ENCODE measurements around the gene CDKN1C.

The CDKN1C gene

DNA sequence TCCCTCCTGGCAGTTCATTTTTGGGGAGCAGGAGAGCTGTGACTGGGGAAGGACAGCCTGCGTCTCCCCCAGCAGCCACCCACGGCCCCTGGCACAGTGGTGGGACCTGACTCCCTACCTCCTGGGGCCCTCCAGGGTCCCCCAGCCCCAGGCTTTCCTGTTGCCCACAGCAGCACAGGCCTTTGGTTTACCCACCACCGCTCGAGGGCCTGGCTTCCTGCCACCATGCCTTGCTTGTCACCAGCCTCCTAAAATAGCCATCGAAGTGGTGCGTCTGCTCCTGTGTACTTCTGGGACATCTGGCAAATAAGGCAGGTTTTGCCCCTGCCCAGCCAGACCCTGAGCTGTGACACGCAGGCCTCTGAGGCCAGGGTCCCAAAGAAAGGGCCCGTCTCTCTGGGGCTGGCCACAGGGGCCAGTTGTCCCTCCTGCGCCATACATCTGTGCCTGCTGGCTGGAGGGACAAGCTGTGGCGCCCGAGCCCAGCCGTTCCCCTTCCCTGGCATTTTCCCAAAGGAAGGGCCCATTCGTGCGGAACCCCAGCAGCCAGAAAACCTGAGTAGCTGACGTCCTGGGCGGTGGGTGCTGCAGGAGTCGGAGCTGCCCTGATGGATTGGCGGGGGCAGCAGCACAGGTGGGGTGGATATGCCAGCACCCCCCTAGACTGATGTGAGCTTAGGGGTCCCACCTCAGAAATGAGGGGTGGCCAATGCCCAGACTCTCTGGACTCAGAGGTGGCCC lies 29.1 kb upstream of the CDKN1C start:
- TF ChIP-seq FOXP2 (optimal IDR thresholded peaks at IDR 0.05; ENCODE audit: borderline replicate concordance, extremely low read depth, extremely low read length, insufficient read depth) (no peak), SIN3A (IDR thresholded peaks at IDR 0.05; ENCODE audit: borderline replicate concordance, insufficient read depth, low read length) (no peak), TAF1 (IDR thresholded peaks at IDR 0.05; ENCODE audit: borderline replicate concordance, insufficient read depth, low read length) (no peak), POLR2AphosphoS5 (IDR thresholded peaks at IDR 0.05; ENCODE audit: low read depth, low read length) (no peak)
- TF ChIP-seq, protein P1, sequence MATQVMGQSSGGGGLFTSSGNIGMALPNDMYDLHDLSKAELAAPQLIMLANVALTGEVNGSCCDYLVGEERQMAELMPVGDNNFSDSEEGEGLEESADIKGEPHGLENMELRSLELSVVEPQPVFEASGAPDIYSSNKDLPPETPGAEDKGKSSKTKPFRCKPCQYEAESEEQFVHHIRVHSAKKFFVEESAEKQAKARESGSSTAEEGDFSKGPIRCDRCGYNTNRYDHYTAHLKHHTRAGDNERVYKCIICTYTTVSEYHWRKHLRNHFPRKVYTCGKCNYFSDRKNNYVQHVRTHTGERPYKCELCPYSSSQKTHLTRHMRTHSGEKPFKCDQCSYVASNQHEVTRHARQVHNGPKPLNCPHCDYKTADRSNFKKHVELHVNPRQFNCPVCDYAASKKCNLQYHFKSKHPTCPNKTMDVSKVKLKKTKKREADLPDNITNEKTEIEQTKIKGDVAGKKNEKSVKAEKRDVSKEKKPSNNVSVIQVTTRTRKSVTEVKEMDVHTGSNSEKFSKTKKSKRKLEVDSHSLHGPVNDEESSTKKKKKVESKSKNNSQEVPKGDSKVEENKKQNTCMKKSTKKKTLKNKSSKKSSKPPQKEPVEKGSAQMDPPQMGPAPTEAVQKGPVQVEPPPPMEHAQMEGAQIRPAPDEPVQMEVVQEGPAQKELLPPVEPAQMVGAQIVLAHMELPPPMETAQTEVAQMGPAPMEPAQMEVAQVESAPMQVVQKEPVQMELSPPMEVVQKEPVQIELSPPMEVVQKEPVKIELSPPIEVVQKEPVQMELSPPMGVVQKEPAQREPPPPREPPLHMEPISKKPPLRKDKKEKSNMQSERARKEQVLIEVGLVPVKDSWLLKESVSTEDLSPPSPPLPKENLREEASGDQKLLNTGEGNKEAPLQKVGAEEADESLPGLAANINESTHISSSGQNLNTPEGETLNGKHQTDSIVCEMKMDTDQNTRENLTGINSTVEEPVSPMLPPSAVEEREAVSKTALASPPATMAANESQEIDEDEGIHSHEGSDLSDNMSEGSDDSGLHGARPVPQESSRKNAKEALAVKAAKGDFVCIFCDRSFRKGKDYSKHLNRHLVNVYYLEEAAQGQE (IDR thresholded peaks at IDR 0.05; ENCODE audit: insufficient read depth in 1 of 2, low read depth in 2 of 2, low read length in 2 of 2) = no peak

DNA sequence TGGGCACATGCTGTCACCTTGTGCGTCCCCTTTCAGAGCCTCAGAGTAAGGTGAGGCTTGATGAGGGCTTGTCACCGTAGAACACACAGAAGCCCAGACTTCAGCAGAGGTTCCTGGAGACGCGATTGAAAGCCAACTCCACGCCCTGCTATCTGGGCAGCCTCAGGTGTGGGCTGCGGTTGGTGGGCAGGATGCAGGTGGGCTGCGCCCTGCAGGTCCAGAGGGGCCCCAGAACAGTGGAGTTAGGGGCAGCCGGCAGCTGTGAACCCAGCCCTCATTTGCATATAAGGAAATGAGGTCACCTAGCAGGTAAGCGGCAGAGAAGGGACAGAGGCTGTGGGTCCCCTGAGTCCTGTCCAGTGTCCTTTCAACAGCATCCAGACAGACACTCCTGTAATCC lies 28.2 kb upstream of the CDKN1C start:
- TF ChIP-seq FOXP2 (optimal IDR thresholded peaks at IDR 0.05; ENCODE audit: borderline replicate concordance, extremely low read depth, extremely low read length, insufficient read depth) (no peak), POLR2AphosphoS5 (IDR thresholded peaks at IDR 0.05; ENCODE audit: low read depth, low read length) (no peak), TAF1 (IDR thresholded peaks at IDR 0.05; ENCODE audit: borderline replicate concordance, insufficient read depth, low read length) (no peak)
- TF ChIP-seq, protein P1 (IDR thresholded peaks at IDR 0.05; ENCODE audit: insufficient read depth in 1 of 2, low read depth in 2 of 2, low read length in 2 of 2) = no peak

DNA sequence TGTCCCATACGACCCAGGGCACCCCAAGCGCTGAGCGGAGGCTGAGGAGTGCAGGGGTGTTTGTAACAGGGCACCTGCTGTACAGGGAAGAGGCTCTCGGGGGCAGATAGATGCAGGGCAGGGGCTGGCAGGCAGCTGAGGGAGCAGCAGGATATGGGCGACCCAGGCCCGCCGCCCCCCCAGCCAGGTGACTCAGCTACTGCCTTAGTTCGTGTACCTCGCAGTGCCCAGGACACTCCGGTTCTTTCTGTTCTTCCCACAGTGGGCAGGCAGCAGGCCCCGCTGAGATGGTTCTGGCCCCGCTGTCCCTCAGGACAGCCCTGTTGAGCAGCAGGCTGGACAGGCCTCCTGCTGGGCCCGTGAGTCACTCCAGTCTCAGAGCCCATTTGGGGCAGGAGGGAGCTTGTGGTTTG lies 27.4 kb upstream of the CDKN1C start:
- TF ChIP-seq, protein P1 (IDR thresholded peaks at IDR 0.05; ENCODE audit: insufficient read depth in 1 of 2, low read depth in 2 of 2, low read length in 2 of 2) = no peak
- TF ChIP-seq TAF1 (IDR thresholded peaks at IDR 0.05; ENCODE audit: borderline replicate concordance, insufficient read depth, low read length) (no peak), SIN3A (IDR thresholded peaks at IDR 0.05; ENCODE audit: borderline replicate concordance, insufficient read depth, low read length) (no peak), FOXP2 (optimal IDR thresholded peaks at IDR 0.05; ENCODE audit: borderline replicate concordance, extremely low read depth, extremely low read length, insufficient read depth) (no peak), POLR2AphosphoS5 (IDR thresholded peaks at IDR 0.05; ENCODE audit: low read depth, low read length) (no peak)

GRCh38 chr11:2912498-2912897 lies 26.9 kb upstream of the CDKN1C start:
- TF ChIP-seq, protein P1 (IDR thresholded peaks at IDR 0.05; ENCODE audit: insufficient read depth in 1 of 2, low read depth in 2 of 2, low read length in 2 of 2) = no peak
- TF ChIP-seq FOXP2 (optimal IDR thresholded peaks at IDR 0.05; ENCODE audit: borderline replicate concordance, extremely low read depth, extremely low read length, insufficient read depth) = no peak
- no peak for TF ChIP-seq TAF1 (IDR thresholded peaks at IDR 0.05; ENCODE audit: borderline replicate concordance, insufficient read depth, low read length)
- TF ChIP-seq POLR2AphosphoS5 (IDR thresholded peaks at IDR 0.05; ENCODE audit: low read depth, low read length) = no peak
- TF ChIP-seq SIN3A (IDR thresholded peaks at IDR 0.05; ENCODE audit: borderline replicate concordance, insufficient read depth, low read length) = no peak
